ENCODE measurements around the gene RBL2. TPM values are rescaled to one million over a fixed set of nuclear protein-coding genes. Genes with fewer than 3 reads are reported as not detected.

RBL2 gene
- total RNA-seq, 2 donors from 2014 or later, result 52.7 to 54.9 TPM

- no peak for DNase-seq (ENCODE audit: low spot score)
- intact Hi-C loops (cut with DNase I), result no loop called here
These were observed 11.8 kb downstream of the RBL2 start for GRCh38 chr16:53446090-53446489.

- intact Hi-C loops (cut with DNase I), result no loop called here
- no peak for DNase-seq (ENCODE audit: low spot score)
These were observed 15.7 kb downstream of the RBL2 start for GRCh38 chr16:53449816-53450517.

- no peak for DNase-seq (ENCODE audit: low spot score)
- intact Hi-C loops (cut with DNase I), result no loop called here
These were observed 19.7 kb downstream of the RBL2 start for GRCh38 chr16:53453928-53454327.

- no peak for DNase-seq (ENCODE audit: low spot score)
- intact Hi-C loops (cut with DNase I), result no loop called here
These were observed 22.4 kb downstream of the RBL2 start for GRCh38 chr16:53456625-53457024.

- intact Hi-C loops (cut with DNase I), result no loop called here
- no peak for DNase-seq (ENCODE audit: low spot score)
These were observed 23.4 kb downstream of the RBL2 start for GRCh38 chr16:53457670-53458069.

GRCh38 chr16:53458635-53459034, 24.4 kb downstream of the RBL2 start:
- intact Hi-C loops (cut with DNase I), result no loop called here

GRCh38 chr16:53465606-53466280, 31.5 kb downstream of the RBL2 start:
- DNase-seq (ENCODE audit: low spot score), result no peak
- intact Hi-C loops (cut with DNase I), result no loop called here

More at GRCh38 chr16:53458635-53459034, 24.4 kb downstream of the RBL2 start:
- no peak for DNase-seq (ENCODE audit: low spot score)

- intact Hi-C loops (cut with DNase I), result no loop called here
- no peak for DNase-seq (ENCODE audit: low spot score)
These were observed 42.6 kb downstream of the RBL2 start for GRCh38 chr16:53476867-53477266.

- no peak for DNase-seq (ENCODE audit: low spot score)
- intact Hi-C loops (cut with DNase I), result no loop called here
These were observed 44.7 kb downstream of the RBL2 start for GRCh38 chr16:53478965-53479364.

GRCh38 chr16:53480394-53480793, 46.1 kb downstream of the RBL2 start:
- no peak for DNase-seq (ENCODE audit: low spot score)
- intact Hi-C loops (cut with DNase I), result no loop called here

GRCh38 chr16:53482123-53482522, 47.9 kb downstream of the RBL2 start:
- intact Hi-C loops (cut with DNase I), result no loop called here
- DNase-seq (ENCODE audit: low spot score), result no peak

GRCh38 chr16:53484542-53484941, 50.3 kb downstream of the RBL2 start:
- DNase-seq (ENCODE audit: low spot score), result no peak
- intact Hi-C loops (cut with DNase I), result no loop called here

GRCh38 chr16:53486230-53486629, 52.0 kb downstream of the RBL2 start:
- no peak for DNase-seq (ENCODE audit: low spot score)
- intact Hi-C loops (cut with DNase I), result no loop called here

- DNase-seq (ENCODE audit: low spot score), result no peak
- intact Hi-C loops (cut with DNase I), result no loop called here
These were observed 55.5 kb downstream of the RBL2 start for GRCh38 chr16:53489755-53490154.

GRCh38 chr16:53492503-53492902, 58.2 kb downstream of the RBL2 start:
- intact Hi-C loops (cut with DNase I), result no loop called here
- DNase-seq (ENCODE audit: low spot score), result no peak

- intact Hi-C loops (cut with DNase I), result no loop called here
- no peak for DNase-seq (ENCODE audit: low spot score)
These were observed 60.4 kb downstream of the RBL2 start for GRCh38 chr16:53494636-53495035.

GRCh38 chr16:53495325-53495724, 61.1 kb downstream of the RBL2 start:
- intact Hi-C loops (cut with DNase I), result no loop called here
- DNase-seq (ENCODE audit: low spot score), result no peak

GRCh38 chr16:53498984-53499383, 64.7 kb downstream of the RBL2 start:
- no peak for DNase-seq (ENCODE audit: low spot score)
- intact Hi-C loops (cut with DNase I), result no loop called here

- intact Hi-C loops (cut with DNase I), result no loop called here
- no peak for DNase-seq (ENCODE audit: low spot score)
These were observed 67.1 kb downstream of the RBL2 start for GRCh38 chr16:53501216-53501859.

GRCh38 chr16:53502331-53503269, 68.3 kb downstream of the RBL2 start, which contains the start of gene AKTIP:
AKTIP (minus strand) TSS chr16:53503209; CDS start chr16:53500259, 2,950 bp downstream.
- DNase-seq (ENCODE audit: low spot score), result no peak
- intact Hi-C loops (cut with DNase I), result no loop called here
